Karpas-422 (cell line): ENCODE measurements around the gene RTBDN. TPM values are rescaled to one million over a fixed set of nuclear protein-coding genes. Genes with fewer than 3 reads are reported as not detected.
"Not testable (repeated sequence)": the region's sequence is repeated elsewhere in the genome, so short reads cannot be mapped to it uniquely, and the experiment has no call there.

Experiments
- DNase-seq: peaks from one replicate; pipeline ENCODE4 v3.0.0-alpha.2; 2015
- H2AFZ ChIP-seq: fragments of 200-600 bp; sonication (generic); 2 replicates; pipeline ENCODE4 v1.6.1; 2014; ENCODE audit warnings: antibody characterized with exemption, low read length, mixed read lengths
- H3K27ac ChIP-seq: fragments of 200-600 bp; sonication (generic); 2 replicates; pipeline ENCODE4 v1.5.1; 2014; ENCODE audit warnings: mild to moderate bottlenecking, low read length, moderate library complexity
- H3K27me3 ChIP-seq: fragments of 200-600 bp; sonication (generic); 2 replicates; pipeline ENCODE4 v1.6.1; 2014; ENCODE audit warnings: low read length, mixed read lengths
- H3K36me3 ChIP-seq: fragments of 200-600 bp; sonication (generic); 2 replicates; pipeline ENCODE4 v1.6.1; 2014; ENCODE audit warnings: low read length, mixed read lengths; ENCODE audit not compliant: insufficient read depth
- H3K4me1 ChIP-seq: fragments of 200-600 bp; sonication (generic); 2 replicates; pipeline ENCODE4 v1.6.1; 2014; ENCODE audit warnings: mild to moderate bottlenecking, low read length, mixed read lengths
- H3K4me2 ChIP-seq: fragments of 200-600 bp; sonication (generic); 2 replicates; pipeline ENCODE4 v1.6.1; 2014; ENCODE audit warnings: low read length, low read depth, mild to moderate bottlenecking; ENCODE audit not compliant: poor library complexity, severe bottlenecking
- H3K4me3 ChIP-seq: fragments of 200-600 bp; sonication (generic); 2 replicates; pipeline ENCODE4 v1.5.1; 2014; ENCODE audit warnings: mild to moderate bottlenecking, antibody characterized with exemption, low read length, mixed read lengths
- H3K79me2 ChIP-seq: fragments of 200-600 bp; sonication (generic); 2 replicates; pipeline ENCODE4 v1.6.1; 2014; ENCODE audit warnings: mild to moderate bottlenecking, low read length, mixed read lengths
- H3K9ac ChIP-seq: fragments of 200-600 bp; sonication (generic); 2 replicates; pipeline ENCODE4 v1.6.0; 2014; ENCODE audit warnings: low read length
- H3K9me2 ChIP-seq: fragments of 200-600 bp; sonication (generic), shearing (Covaris generic); replicated peaks from 2 replicates; pipeline ENCODE4 v1.6.0; 2014; ENCODE audit warnings: mild to moderate bottlenecking, low read length, moderate library complexity; ENCODE audit not compliant: insufficient read depth
- H3K9me3 ChIP-seq: fragments of 300-700, 200-600 bp; sonication (generic); 2 replicates; pipeline ENCODE4 v1.6.1; 2014; ENCODE audit warnings: low read length, mixed read lengths
- H4K20me1 ChIP-seq: fragments of 200-600 bp; sonication (generic); 2 replicates; pipeline ENCODE4 v1.6.1; 2014; ENCODE audit warnings: mild to moderate bottlenecking, antibody characterized with exemption, low read length, low read depth; ENCODE audit not compliant: insufficient read depth
- total RNA-seq: library from RNA; depleted of rRNA; stranded (reverse); fragments of >200 nt; shearing (Covaris generic); gene quantifications from 2 replicates; pipeline ENCODE4 v1.2.3, GENCODE V29; 2014; ENCODE audit warnings: low replicate concordance

The RTBDN gene
- total RNA-seq, 1 experiment from 2014 or later, result not detected

DNA sequence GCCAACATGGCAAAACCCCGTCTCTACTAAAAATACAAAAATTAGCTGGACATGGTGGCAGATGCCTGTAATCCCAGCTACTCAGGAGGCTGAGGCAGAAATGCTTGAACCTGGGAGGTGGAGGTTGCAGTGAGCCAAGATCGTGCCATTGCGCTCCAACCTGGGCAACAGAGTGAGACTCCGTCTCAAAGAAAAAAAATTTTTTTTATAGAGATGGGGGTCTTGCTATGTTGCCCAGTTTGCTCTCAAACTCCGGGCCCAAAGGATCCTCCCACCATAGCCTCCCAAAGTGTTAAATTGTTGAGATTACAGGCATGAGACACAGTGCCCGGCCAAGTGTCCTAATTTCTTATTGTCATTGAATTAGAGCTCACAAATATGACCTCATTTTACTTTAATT is 17.2 kb downstream of the RTBDN start:
- not testable (repeated sequence) for H4K20me1 ChIP-seq, H3K27ac ChIP-seq, H3K4me3 ChIP-seq, H3K9me3 ChIP-seq, H2AFZ ChIP-seq, H3K27me3 ChIP-seq, H3K4me2 ChIP-seq, DNase-seq, H3K36me3 ChIP-seq, H3K4me1 ChIP-seq, H3K9ac ChIP-seq, H3K79me2 ChIP-seq, H3K9me2 ChIP-seq

DNA sequence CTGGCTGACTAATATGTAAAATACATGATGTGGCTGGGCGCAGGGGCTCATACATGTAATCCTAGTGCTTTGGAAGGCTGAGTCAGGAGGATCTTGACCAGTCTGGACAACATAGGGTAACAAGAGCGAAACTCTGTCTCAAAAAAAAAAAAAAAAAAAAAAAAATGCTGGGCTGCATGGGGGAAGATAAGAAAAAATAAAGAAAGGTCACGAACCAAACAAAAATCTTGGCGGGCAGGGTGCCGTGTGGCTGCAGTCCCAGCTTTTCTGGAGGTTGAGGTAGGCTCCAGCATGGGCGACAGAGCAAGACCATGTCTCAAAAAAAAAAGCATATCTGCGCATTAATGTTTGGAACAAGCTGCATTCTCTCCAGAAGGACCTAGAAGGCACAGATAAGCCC is 19.3 kb downstream of the RTBDN start:
- no peak overlapping the region for H3K9ac ChIP-seq
- no peak for DNase-seq

DNA sequence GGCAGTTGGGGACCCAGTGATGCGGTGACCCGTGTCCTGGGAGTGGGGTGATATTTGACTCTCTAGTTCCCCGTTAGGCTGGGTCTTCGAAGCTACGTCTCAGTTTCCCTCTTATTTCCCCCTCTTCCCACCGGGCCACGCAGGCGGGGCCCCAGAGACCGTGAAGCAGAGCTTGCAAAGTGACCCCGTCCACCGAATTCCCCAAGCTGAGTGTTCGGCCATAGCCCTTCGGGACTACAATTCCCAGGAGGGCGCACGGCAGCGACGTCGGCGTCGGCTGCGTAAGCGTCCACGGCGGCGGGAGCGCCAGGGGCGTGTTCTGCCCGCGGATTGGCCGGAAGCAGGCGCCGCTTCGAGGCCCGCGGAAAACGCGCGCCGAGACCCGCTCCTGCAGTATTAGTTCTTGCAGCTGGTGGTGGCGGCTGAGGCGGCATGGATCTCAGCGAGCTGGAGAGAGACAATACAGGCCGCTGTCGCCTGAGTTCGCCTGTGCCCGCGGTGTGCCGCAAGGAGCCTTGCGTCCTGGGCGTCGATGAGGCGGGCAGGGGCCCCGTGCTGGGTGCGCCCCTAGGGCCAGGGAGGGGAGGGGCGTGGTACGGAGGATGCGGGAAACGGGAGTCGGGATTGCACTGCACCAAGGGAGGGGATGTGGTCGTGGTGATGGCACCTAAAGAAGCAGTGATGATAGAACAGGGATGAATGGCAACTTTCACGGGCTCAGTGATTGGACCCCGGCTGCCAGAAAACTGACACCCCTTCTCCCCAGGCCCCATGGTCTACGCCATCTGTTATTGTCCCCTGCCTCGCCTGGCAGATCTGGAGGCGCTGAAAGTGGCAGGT is 27.9 kb downstream of the RTBDN start, which contains the start of gene RNASEH2A:
TSS of gene RNASEH2A (plus strand) at position 343 of the 840 bp plus-strand sequence. CDS start at position 433, 90 bp downstream.
- H3K9ac ChIP-seq, result peak within 1 kb of the TSS; percentile 92
- H3K4me3 ChIP-seq, result peak within 1 kb of the TSS; percentile 74
- DNase-seq, result peak; percentile 97
- peaks cover 26% of the 10 kb centered on the region for H3K4me1 ChIP-seq
- H3K4me2 ChIP-seq, result peak within 1 kb of the TSS; percentile 84
- peak within 1 kb of the TSS; percentile 96; the same call in 1 of the 2 replicates for H2AFZ ChIP-seq
- H3K9me2 ChIP-seq, result no peaks in the 10 kb centered on the region
- H3K36me3 ChIP-seq, result no peaks in the 10 kb centered on the region
- H3K9me3 ChIP-seq, result no peaks in the 10 kb centered on the region
- peaks cover 11% of the 10 kb centered on the region for H3K79me2 ChIP-seq
- H3K27me3 ChIP-seq, result no peaks in the 10 kb centered on the region
- H4K20me1 ChIP-seq, result no peaks in the 10 kb centered on the region
- peak within 1 kb of the TSS; percentile 65 for H3K27ac ChIP-seq

More for the DNA sequence above, 19.3 kb downstream of the RTBDN start:
- no peak overlapping the region for H2AFZ ChIP-seq
- H3K9me3 ChIP-seq, result no peaks in the 10 kb centered on the region
- no peaks in the 10 kb centered on the region for H3K27me3 ChIP-seq
- no peaks in the 10 kb centered on the region for H3K4me1 ChIP-seq
- no peak overlapping the region for H3K27ac ChIP-seq
- no peaks in the 10 kb centered on the region for H3K79me2 ChIP-seq
- no peaks in the 10 kb centered on the region for H3K36me3 ChIP-seq
- H3K4me2 ChIP-seq, result no peak overlapping the region
- H3K4me3 ChIP-seq, result no peak overlapping the region
- no peaks in the 10 kb centered on the region for H3K9me2 ChIP-seq
- no peaks in the 10 kb centered on the region for H4K20me1 ChIP-seq

DNA sequence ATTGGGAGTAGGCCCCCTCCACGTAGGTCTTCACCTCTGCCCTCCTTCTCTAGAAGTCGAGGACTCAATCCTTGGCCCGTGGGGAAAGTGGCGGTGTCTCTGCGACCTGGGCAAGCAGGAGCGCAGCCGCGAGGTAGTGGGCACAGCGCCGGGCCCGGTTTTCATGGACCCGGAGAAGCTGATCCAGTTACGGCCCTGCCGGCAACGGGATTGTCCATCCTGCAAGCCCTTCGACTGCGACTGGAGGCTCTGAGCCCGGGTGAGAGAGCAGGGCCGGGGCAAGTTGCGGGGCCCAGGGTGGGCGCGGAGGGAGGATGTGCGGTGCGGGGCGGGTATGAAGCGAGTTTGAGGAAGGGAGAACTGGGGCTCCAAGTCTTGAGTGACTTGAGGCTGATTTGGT is 30.3 kb downstream of the RTBDN start:
- H4K20me1 ChIP-seq, result no peaks in the 10 kb centered on the region
- no peaks in the 10 kb centered on the region for H3K9me2 ChIP-seq
- H3K9me3 ChIP-seq, result no peaks in the 10 kb centered on the region
- H2AFZ ChIP-seq, result no peak overlapping the region
- H3K27ac ChIP-seq, result no peak overlapping the region
- H3K27me3 ChIP-seq, result no peaks in the 10 kb centered on the region
- H3K4me3 ChIP-seq, result no peak overlapping the region
- no peak overlapping the region for H3K4me2 ChIP-seq
- no peak for DNase-seq
- peaks cover 6% of the 10 kb centered on the region for H3K36me3 ChIP-seq
- no peak overlapping the region for H3K9ac ChIP-seq
- H3K4me1 ChIP-seq, result peaks cover 36% of the 10 kb centered on the region
- peaks cover 29% of the 10 kb centered on the region for H3K79me2 ChIP-seq

DNA sequence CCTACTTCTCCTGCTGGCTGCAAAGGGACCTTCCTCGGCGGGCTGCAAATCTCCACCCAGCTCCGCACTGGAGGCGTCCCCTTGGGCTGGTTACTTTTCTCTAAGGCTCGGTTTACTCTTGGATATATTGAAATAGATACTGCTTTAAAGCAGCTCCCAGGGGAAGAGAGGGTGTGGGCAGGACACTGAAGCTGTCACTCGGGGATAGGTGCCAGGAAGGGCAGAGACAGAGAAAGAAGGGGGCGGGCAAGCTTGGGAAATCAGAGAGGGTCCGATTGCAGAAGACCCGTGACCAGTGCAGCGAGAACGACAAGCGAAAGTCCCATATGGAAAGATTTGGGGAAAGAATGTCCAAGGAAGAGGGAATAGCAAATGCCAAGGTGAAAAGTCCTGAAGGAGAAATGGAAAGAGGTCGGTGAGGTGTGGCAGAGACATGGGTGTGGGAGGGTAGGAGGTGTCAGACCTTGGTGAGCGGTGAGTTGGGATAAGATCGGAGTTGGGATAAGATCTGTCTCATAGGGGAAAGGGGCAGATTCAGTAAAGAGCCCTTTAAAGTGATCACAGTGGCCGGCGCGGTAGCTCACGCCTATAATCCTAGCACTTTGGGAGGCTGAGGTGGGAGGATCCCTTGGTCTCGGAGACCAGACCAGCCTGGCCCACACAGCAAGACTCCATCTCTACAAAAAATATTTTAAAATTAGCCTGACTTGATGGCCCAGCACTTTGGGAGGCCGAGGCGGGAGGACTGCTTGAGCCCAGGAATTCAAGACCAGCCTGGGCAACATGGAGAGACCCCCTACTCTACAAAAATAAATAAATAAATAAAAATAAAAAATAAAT is 31.9 kb downstream of the RTBDN start:
- no peaks in the 10 kb centered on the region for H3K9me3 ChIP-seq
- peaks cover 36% of the 10 kb centered on the region for H3K4me1 ChIP-seq
- H3K27me3 ChIP-seq, result no peaks in the 10 kb centered on the region
- peak overlapping the region; percentile 83 for H3K4me2 ChIP-seq
- peak overlapping the region; percentile 83 for H3K4me3 ChIP-seq
- no peaks in the 10 kb centered on the region for H3K9me2 ChIP-seq
- peaks cover 29% of the 10 kb centered on the region for H3K79me2 ChIP-seq
- H2AFZ ChIP-seq, result peak overlapping the region; percentile 92; the same call in 1 of the 2 replicates
- DNase-seq, result no peak
- no peaks in the 10 kb centered on the region for H4K20me1 ChIP-seq
- no peak overlapping the region for H3K27ac ChIP-seq
- H3K36me3 ChIP-seq, result peaks cover 6% of the 10 kb centered on the region
- peak overlapping the region; percentile 88 for H3K9ac ChIP-seq

DNA sequence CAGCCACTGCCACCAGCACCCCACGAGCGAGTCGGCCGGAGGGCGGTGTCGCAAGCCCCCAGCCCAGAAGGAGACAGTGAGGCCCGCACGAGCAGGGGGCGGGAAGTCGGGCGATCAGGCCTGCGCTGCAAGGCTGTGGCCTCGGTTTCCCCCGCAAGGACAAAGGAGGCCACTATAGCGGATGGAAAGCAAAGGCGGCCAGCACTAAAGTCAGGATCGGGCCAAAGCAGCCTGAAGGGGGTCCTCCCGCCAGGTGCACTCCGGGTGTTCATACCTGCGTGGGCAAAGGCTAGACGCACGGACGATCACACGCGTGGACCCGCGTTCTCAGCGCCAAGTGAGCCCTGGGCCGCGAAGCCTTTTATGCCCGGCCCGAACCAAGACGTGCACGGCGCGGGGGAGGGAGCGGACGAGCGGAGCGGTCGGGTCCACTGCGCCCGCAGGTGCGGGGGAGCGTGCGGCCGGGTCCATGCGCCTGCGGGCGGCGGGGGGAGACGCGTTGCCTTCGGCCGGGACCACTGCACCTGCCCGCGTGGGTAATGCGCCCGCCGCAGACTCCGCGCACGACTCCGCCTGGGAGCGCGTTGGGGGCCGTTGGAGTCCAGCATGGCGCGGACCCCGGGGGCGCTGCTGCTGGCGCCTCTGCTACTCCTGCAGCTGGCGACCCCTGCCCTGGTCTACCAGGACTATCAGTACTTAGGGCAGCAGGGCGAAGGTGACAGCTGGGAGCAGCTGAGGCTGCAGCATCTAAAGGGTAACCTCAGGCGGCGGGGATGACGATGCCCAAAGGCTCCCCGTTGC is 32.7 kb downstream of the RTBDN start, which contains the start of the genes PRDX2 and THSD8:
TSS of gene PRDX2 (minus strand) at position 335 of the 801 bp plus-strand sequence. CDS start 539 bp downstream, outside the sequence.
TSS of gene THSD8 (plus strand) at position 604 of the 801 bp plus-strand sequence. CDS start at position 607, 3 bp downstream.
- H3K79me2 ChIP-seq, result peaks cover 22% of the 10 kb centered on the region
- H3K27ac ChIP-seq, result peak within 1 kb of the TSS; percentile 62
- H4K20me1 ChIP-seq, result no peaks in the 10 kb centered on the region
- peak; percentile 96 for DNase-seq
- peaks cover 6% of the 10 kb centered on the region for H3K36me3 ChIP-seq
- H3K9me3 ChIP-seq, result no peaks in the 10 kb centered on the region
- H3K4me1 ChIP-seq, result peaks cover 31% of the 10 kb centered on the region
- H3K4me3 ChIP-seq, result peak within 1 kb of the TSS; percentile 83
- H3K27me3 ChIP-seq, result no peaks in the 10 kb centered on the region
- H3K9me2 ChIP-seq, result no peaks in the 10 kb centered on the region
- peak within 1 kb of the TSS; percentile 92; the same call in 1 of the 2 replicates for H2AFZ ChIP-seq
- peak within 1 kb of the TSS; percentile 83 for H3K4me2 ChIP-seq
- peak within 1 kb of the TSS; percentile 88 for H3K9ac ChIP-seq

DNA sequence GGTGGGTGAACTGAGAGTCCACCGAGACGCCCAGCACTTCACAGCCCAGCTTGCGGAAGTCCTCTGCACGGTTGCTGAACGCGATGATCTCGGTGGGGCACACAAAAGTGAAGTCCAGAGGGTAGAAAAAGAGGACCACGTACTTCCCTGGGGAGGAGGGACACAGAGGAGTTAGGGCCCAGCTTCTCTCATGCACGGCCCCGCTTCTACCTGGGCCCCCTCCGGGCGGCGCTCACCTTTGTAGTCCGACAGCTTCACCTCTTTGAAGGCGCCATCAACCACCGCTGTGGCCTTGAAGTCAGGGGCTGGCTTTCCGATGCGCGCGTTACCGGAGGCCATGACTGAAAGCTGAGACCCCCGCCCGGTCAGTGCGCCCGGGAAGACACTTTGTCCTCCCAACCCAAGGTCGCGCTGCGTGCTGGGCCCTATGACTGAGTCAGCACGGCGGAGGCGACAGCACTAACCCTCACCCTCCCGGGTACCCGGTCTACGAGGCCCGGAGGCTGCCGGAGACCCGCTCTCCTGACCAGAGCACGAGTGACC is 33.4 kb downstream of the RTBDN start:
- peak overlapping the region; percentile 88 for H3K9ac ChIP-seq
- H2AFZ ChIP-seq, result 0 out of 2 replicates have a peak overlapping the region, but pooled peaks have one; percentile 92
- no peaks in the 10 kb centered on the region for H3K27me3 ChIP-seq
- H3K4me3 ChIP-seq, result peak overlapping the region; percentile 83
- no peaks in the 10 kb centered on the region for H3K9me3 ChIP-seq
- H3K4me2 ChIP-seq, result peak overlapping the region; percentile 83
- peaks cover 20% of the 10 kb centered on the region for H3K79me2 ChIP-seq
- DNase-seq, result peak; percentile 62
- peak overlapping the region; percentile 62 for H3K27ac ChIP-seq
- peaks cover 31% of the 10 kb centered on the region for H3K4me1 ChIP-seq
- H4K20me1 ChIP-seq, result no peaks in the 10 kb centered on the region
- no peaks in the 10 kb centered on the region for H3K9me2 ChIP-seq
- H3K36me3 ChIP-seq, result peaks cover 6% of the 10 kb centered on the region
